HG02763 (cell line): ENCODE measurements around the gene MARCHF4.

Source experiments
- ATAC-seq: cut with Tn5 transposase; IDR thresholded peaks from one replicate; pipeline ENCODE4 v1.9.1; 2021; ENCODE audit warnings: mild to moderate bottlenecking, moderate library complexity; ENCODE audit not compliant: unreplicated experiment

MARCHF4 gene

GRCh38 chr2:216371721-216372702 is at the start of gene MARCHF4:
MARCHF4 (minus strand) TSS chr2:216372483; CDS start chr2:216370260, 2,223 bp downstream.
- ATAC-seq: no peak

GRCh38 chr2:216420367-216421101 is 48.3 kb upstream of the MARCHF4 start:
- ATAC-seq: no peak

DNA sequence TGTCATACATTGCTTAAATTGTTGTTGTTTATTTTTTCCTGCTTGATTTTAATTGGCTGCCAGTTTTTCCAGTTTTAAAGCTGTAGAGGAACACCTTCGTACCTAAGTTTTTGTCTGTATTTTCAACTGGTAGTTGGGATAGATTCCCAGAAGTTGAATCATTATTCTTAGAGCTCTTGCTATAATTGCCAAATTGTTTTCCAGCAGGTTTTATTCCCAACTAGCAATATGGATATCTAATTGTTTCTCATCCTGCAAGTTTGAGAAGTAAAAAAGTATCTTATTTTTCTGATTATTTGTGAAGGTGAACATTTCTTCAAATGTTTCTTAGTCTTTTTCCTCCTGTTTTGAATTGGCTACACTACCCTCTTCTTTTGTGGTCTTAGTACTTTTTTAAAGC is 46.7 kb upstream of the MARCHF4 start:
- ATAC-seq: no peak

GRCh38 chr2:216416571-216417307 is 44.5 kb upstream of the MARCHF4 start:
- ATAC-seq: no peak

DNA sequence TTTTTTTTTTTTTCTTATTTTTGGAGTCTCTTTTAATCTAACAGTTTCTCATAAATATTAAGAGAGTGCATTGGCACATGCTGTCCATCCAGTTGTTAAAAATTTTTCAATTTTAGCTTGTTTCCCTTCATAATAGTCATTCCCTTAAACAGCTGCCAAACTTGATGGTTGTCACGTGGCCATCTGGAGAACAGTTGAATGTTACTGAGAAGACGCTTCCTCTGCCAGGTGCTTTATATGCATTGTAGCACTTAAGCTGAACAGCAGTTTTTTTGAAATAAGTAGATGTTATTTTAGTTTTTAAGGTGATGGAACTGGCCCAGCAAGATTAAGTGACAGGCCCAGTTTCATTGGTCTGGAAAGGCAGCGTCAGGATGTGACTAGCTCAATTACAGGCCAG is 43.3 kb upstream of the MARCHF4 start:
- no peak for ATAC-seq

DNA sequence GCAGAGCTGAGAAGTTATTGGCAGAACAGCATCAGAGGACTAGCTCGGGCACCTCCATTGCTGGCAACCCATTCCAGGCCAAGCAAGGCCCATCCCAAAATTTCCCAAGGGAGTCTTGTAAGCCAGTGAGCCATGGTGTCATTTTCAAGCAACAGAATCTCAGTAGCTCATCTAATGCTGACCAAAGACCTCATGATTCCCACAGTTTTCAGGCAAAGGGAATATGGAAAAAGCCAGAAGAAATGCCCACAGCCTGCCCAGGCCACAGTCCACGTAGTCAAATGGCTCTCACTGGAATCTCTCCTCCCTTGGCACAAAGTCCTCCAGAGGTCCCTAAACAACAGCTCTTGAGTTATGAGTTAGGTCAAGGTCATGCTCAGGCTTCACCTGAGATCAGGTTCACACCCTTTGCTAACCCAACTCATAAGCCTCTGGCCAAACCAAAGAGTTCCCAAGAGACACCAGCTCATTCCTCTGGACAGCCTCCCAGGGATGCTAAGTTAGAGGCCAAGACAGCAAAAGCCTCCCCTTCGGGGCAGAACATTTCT is 42.6 kb upstream of the MARCHF4 start:
- no peak for ATAC-seq

DNA sequence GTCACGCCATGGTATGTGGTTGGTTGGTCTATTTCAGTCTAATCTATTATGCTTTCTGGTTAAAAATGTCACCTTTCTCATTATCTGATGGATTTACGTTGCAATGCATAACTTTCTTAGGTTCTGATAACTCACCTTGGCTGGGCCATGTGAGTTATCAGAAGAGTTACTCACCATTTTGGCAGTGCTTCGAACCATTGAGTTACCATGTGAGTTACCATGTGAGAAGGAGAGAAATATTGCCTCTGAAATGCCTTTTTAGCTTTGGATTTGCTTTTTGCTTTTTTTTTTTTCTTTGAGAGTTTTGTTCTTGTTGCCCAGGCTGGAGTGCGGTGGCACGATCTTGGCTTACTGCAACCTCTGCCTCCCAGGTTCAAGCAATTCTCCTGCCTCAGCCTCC is 41.6 kb upstream of the MARCHF4 start:
- ATAC-seq: no peak

DNA sequence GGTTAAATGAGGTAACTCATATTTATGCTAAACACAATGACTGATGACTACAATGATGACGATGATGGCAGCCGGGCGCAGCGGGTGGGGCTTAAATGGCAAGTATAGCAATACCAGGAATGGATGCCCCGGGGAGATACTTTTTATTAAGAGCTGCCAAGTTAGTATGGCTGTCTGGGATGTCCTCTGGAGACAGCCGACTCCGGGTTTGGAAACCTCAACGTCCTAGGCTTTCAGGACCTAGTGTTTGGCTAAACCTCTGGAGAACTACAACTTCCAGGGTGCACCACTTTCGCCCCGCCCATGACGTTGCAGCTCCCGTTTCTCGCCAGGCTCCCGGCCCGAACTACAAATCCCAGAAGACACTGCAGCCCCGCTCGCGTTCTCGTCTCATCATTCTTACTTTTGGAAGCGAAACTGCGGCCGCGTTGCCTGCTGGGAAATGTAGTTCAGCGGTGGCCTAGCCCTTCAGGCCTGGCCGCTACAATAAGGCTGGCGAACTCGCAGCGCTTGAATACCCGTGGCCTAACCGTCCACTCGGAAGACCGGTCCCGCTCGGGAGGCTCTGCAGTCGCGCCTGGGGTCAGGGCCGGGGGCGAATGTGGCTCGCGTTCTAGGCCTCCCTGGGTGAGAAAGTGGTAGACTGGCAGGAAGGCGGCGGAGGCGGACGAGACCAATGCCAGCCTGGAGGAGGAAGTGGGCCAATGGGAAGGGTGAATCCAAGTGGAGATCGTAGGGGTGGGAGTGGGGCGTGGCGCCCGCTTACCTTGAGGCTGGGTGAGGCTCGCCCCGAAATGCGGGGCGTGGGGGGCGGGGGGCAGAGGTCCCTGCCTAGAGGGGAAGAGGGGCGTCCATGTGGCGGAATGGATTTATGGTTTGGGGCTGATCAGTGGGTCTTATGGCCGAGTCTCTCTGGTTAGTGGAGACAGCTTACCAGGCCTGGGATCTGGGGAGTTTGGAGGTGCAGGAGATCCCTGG is 40.0 kb upstream of the MARCHF4 start, which contains the start of gene SMARCAL1:
Gene SMARCAL1, plus strand, starts transcription at position 463 of the 978 bp plus-strand sequence. CDS start 2,221 bp downstream, outside the sequence.
- ATAC-seq: peak; percentile 93

DNA sequence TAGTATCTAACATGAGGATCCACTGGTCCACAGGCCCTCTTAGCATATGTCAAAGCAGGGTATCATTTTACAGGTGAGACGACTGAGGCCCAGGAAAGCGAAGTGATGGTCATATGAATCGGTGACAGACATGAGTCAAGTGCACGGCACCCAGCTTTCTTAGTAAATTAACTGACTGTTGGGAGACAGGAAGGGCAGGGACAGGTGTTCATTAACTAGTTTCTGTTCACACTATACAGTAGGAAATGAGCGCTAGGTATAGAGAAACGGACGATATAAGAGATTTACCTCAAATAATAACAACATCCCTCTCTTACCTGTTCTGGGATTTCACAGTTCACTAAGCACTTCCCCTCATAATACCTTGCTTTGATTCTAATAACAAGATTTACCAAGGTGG is 38.3 kb upstream of the MARCHF4 start:
- no peak for ATAC-seq

DNA sequence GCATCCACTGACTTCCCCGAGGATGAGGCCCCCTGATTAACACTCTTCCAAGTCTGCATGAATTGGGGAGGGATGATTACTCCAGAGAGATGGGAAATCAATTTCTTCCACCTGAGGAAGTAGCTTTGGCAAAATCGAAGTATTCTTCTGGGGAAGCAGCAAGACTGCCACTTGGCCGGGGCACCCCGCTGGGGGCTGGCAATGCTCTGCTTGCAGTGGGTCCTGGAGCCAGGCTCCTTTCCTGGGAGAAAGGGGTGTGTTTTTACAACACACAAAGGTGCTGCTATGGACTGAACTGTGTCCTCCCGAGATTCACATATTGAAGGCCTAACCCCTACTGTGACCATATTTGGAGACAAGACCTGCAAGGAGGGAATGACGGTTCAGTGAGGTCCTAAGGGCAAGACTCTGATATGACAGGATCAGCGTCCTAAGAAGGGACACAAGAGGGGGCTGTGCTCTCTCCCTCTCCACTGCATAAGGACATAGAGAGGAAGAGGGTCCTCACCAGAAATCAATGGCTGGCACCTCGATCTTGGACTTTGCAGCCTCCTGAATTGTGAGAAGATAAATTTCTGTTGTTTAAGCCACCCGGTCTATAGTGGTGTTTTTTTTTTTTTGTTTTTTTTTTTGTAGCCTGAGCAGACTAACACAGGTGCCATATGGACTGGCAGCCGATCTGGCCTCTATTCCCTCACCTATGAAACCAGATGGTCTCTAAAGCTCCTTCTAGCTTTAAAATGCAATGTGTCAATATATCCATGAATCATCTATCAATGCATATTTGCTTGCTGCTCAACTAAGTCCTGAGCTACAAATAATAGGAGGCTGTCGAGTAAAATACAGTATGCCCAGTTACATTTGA is 36.4 kb upstream of the MARCHF4 start:
- ATAC-seq: no peak

DNA sequence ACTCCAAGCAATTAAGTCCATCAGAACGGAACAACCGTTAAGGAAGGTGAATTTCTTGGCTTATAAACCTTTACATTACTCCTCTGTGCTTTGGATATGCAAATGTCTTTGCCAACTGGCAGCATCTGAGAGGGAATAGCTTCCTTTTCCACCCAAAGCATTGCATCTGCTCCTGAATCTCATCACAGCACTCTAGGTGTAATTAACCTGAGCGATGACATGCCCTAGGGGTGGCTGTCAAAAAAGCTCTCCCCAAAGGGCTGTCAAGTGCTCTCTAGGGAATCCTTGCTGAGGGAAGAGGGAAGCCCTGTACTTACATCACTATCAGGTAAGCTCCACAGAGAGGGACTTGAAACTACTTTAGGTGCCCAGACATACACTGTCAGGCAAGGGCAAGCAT is 34.5 kb upstream of the MARCHF4 start:
- ATAC-seq: no peak

DNA sequence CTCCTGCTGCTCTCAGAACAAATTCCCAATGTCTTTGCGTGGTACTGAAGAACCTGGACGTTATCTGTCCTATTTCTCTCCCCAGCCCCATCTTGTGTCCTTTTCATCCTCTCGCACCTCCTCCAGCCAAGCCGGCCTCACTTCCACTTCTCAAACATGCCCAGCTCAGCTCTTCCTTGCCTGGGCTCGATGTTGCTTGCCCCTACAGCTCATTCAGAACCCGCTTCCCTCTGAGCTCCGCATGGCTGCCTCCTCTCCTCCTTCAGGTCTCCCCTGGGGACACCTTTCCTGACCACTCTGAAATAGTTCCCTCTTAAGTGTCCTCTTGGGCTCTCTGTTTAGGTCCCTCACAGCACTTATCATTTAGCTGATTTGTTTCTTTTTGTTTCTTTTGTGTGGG is 33.3 kb upstream of the MARCHF4 start:
- no peak for ATAC-seq

DNA sequence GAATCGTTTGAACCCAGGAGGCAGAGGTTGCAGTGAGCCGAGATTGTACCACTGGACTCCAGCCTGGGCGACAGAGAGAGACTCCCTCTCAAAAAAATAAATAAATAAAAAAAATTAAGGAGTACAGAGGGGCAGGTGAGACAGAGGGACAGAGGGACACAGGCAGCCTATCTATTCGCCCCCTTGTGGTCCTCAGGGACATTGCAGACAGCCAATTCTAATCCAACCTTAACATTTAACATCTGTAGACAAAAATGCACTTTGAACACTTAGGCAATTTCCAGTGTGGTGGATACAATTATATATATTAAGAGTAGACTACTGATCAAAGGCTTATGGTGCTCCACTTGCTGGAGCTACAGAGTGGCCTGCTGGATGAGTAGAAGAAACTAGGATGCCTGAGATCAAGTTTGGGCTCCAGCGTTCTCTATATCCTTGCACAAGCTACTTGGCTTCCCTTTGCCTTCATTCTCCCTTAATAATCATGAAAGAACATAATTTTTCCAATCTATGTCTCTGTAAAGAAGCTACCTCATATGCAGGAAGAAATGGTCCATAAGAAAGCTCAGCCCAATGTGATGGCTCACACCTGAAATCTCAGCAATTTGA is 31.8 kb upstream of the MARCHF4 start:
- ATAC-seq: no peak

DNA sequence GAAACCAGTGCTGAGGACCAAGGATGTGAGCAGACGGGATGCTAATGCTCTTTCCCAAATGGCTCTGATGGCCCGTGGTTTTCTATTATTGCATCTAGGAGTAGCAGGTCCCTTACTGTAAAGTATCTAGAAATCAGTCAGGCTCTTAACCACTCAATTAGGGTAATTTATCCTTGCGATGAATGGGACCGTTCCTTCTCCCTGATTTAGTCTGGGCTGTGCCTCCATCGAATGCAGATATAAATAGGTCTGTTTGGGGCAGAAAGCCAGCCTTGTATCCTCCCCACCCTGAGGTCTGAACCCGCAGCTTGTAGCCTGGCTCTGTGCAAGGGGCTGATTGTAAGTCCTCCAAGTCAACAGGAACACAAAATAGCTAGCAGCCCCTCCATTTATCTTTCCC is 30.5 kb upstream of the MARCHF4 start:
- ATAC-seq: no peak

DNA sequence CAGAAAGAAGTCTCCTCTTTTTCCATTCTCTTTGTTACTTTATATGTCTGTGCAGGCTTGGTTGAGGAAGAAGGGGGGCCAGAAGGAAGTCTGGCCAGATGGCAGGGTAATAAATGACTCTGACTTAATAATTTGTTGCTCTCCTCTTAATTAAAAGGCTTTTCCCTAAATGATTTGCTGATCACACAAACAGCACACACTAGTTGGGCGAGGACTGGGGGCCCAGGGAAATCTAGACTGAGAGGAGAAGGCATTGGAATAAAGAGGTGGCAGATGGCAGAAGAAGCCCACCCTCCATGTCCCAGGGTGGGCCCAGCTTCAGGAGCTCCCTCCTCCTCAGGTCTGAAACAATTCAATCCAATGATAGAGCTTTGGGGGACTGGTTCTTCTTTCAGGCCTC is 27.3 kb upstream of the MARCHF4 start:
- ATAC-seq: no peak

GRCh38 chr2:216394881-216395280 is 22.6 kb upstream of the MARCHF4 start:
- no peak for ATAC-seq

GRCh38 chr2:216392945-216393840 is 20.9 kb upstream of the MARCHF4 start:
- ATAC-seq: no peak
